NCI-H526 (cell line): ENCODE measurements around the gene R3HDM4.
A peak's percentile ranks its signal among the peaks of the same experiment; 100 is the strongest.

Source experiments
- DNase-seq, 2 experiments: peaks; one replicate each; lab custom pipeline; 2025; lab: John Stamatoyannopoulos, UW

R3HDM4 gene

GRCh38 chr19:947090-947706 lies 34.2 kb upstream of the R3HDM4 start:
- no peak for DNase-seq

- no peak for DNase-seq
Observed at GRCh38 chr19:945401-946252, 32.6 kb upstream of the R3HDM4 start.

- no peak for DNase-seq
Observed at GRCh38 chr19:944663-945241, 31.7 kb upstream of the R3HDM4 start.

GRCh38 chr19:944171-944567 lies 31.1 kb upstream of the R3HDM4 start:
- peak in 1 of 2 experiments; percentile 21 for DNase-seq

- no peak for DNase-seq
Observed at GRCh38 chr19:943551-944170, 30.6 kb upstream of the R3HDM4 start.

GRCh38 chr19:942133-942645 lies 29.2 kb upstream of the R3HDM4 start:
- DNase-seq: no peak

- no peak for DNase-seq
Observed at GRCh38 chr19:941292-942132, 28.5 kb upstream of the R3HDM4 start.

GRCh38 chr19:940591-941291 lies 27.7 kb upstream of the R3HDM4 start:
- DNase-seq: peak in 1 of 2 experiments; percentile 46

GRCh38 chr19:939922-940321 lies 26.9 kb upstream of the R3HDM4 start:
- no peak for DNase-seq

GRCh38 chr19:939439-939838 lies 26.4 kb upstream of the R3HDM4 start:
- no peak for DNase-seq

GRCh38 chr19:938233-938923 lies 25.4 kb upstream of the R3HDM4 start:
- no peak for DNase-seq

GRCh38 chr19:937259-937694 lies 24.3 kb upstream of the R3HDM4 start:
- no peak for DNase-seq

- no peak for DNase-seq
Observed at GRCh38 chr19:936175-936546, 23.1 kb upstream of the R3HDM4 start.

GRCh38 chr19:934865-935479 lies 22.0 kb upstream of the R3HDM4 start:
- no peak for DNase-seq

- DNase-seq: no peak
Observed at GRCh38 chr19:934197-934840, 21.3 kb upstream of the R3HDM4 start.

GRCh38 chr19:933553-933882 lies 20.5 kb upstream of the R3HDM4 start:
- DNase-seq: no peak

GRCh38 chr19:932648-933552 lies 19.9 kb upstream of the R3HDM4 start:
- no peak for DNase-seq

- no peak for DNase-seq
Observed at GRCh38 chr19:931860-932647, 19.0 kb upstream of the R3HDM4 start.
